Testis (tissue), 2 donors: ENCODE data around the gene MRPL37.

Experiments used
- CTCF ChIP-seq, 3 experiments: fragments of 450-650 bp in 2 of 3; fragments of 200-600 bp in 1 of 3; sonication (generic) in 1 of 3; IDR thresholded peaks; one replicate each; pipeline ENCODE4 v1.5.1; 2016 to 2019; ENCODE audit warnings: antibody characterized with exemption in 3 of 3, mild to moderate bottlenecking in 2 of 3, moderate library complexity in 1 of 3
- POLR2A ChIP-seq: fragments of 450-650 bp; IDR thresholded peaks from one replicate; pipeline ENCODE4 v1.6.1; 2017; ENCODE audit warnings: antibody characterized with exemption, mild to moderate bottlenecking, moderate library complexity

- TF ChIP-seq CTCF (IDR thresholded peaks at IDR 0.05), result no peak
- TF ChIP-seq POLR2A, result no peak
Observed at GRCh38 chr1:54221867-54222484, 22.0 kb downstream of the MRPL37 start.
